H9 (cell line): ENCODE results near the gene VAV3. TPM values are rescaled to one million over a fixed set of nuclear protein-coding genes. Genes with fewer than 3 reads are reported as not detected.

Experiments
- DNase-seq: peaks from one replicate; pipeline ENCODE4 v3.0.0-alpha.2; 2017
- H2AFZ ChIP-seq: one replicate; pipeline ENCODE4 v1.6.1; 2013; ENCODE audit warnings: mild to moderate bottlenecking, low read length, control low read depth, moderate library complexity
- H2AK5ac ChIP-seq: 2 replicates; pipeline ENCODE4 v1.6.1; 2013; ENCODE audit warnings: low read length, control low read depth, mixed read lengths; ENCODE audit not compliant: insufficient read length
- H2BK120ac ChIP-seq: one replicate; pipeline ENCODE4 v1.6.1; 2013; ENCODE audit warnings: low read depth, mild to moderate bottlenecking, low read length, control low read depth, inconsistent platforms; ENCODE audit not compliant: poor library complexity, severe bottlenecking
- H2BK12ac ChIP-seq: 2 replicates; pipeline ENCODE4 v1.6.1; 2013; ENCODE audit warnings: low read length, control low read depth, mixed read lengths, low read depth; ENCODE audit not compliant: insufficient read length
- H2BK15ac ChIP-seq: 2 replicates; pipeline ENCODE4 v1.6.1; 2013; ENCODE audit warnings: low read depth, low read length, control low read depth
- H2BK20ac ChIP-seq: one replicate; pipeline ENCODE4 v1.6.1; 2013; ENCODE audit warnings: low read depth, mild to moderate bottlenecking, low read length, control low read depth, inconsistent platforms; ENCODE audit not compliant: poor library complexity, severe bottlenecking
- H2BK5ac ChIP-seq: 2 replicates; pipeline ENCODE4 v1.6.1; 2013; ENCODE audit warnings: low read length, control low read depth, mixed read lengths; ENCODE audit not compliant: insufficient read length
- H3K14ac ChIP-seq: 2 replicates; pipeline ENCODE4 v1.6.1; 2013; ENCODE audit warnings: low read length, control low read depth; ENCODE audit not compliant: insufficient read depth
- H3K18ac ChIP-seq: 2 replicates; pipeline ENCODE4 v1.6.1; 2013; ENCODE audit warnings: low read depth, mild to moderate bottlenecking, mixed read lengths, low read length, control low read depth; ENCODE audit not compliant: insufficient read length
- H3K23ac ChIP-seq: 2 replicates; pipeline ENCODE4 v1.6.1; 2013; ENCODE audit warnings: low read length, control low read depth, mixed read lengths, low read depth; ENCODE audit not compliant: insufficient read length
- H3K23me2 ChIP-seq: 2 replicates; pipeline ENCODE4 v1.6.1; 2013; ENCODE audit warnings: low read depth, mild to moderate bottlenecking, mixed read lengths, low read length, control low read depth; ENCODE audit not compliant: insufficient read length, poor library complexity, severe bottlenecking
- H3K27ac ChIP-seq: 2 replicates; pipeline ENCODE4 v1.5.1; 2013; ENCODE audit warnings: low read length, control low read depth, mixed read lengths, low read depth; ENCODE audit not compliant: insufficient read length
- H3K27me3 ChIP-seq: 2 replicates; pipeline ENCODE4 v1.6.1; 2013; ENCODE audit warnings: low read length, control low read depth, inconsistent platforms; ENCODE audit not compliant: insufficient read depth
- H3K4ac ChIP-seq: 2 replicates; pipeline ENCODE4 v1.6.1; 2013; ENCODE audit warnings: low read depth, mild to moderate bottlenecking, control low read depth, inconsistent platforms, low read length, moderate library complexity
- H3K4me1 ChIP-seq: 2 replicates; pipeline ENCODE4 v1.6.1; 2013; ENCODE audit warnings: low read length, control low read depth, inconsistent platforms; ENCODE audit not compliant: insufficient read depth
- H3K4me2 ChIP-seq: 2 replicates; pipeline ENCODE4 v1.6.1; 2013; ENCODE audit warnings: low read length, control low read depth, mixed read lengths; ENCODE audit not compliant: insufficient read length, insufficient read depth
- H3K56ac ChIP-seq: 2 replicates; pipeline ENCODE4 v1.6.1; 2013; ENCODE audit warnings: low read depth, mild to moderate bottlenecking, mixed read lengths, low read length, control low read depth; ENCODE audit not compliant: insufficient read length
- H3K79me1 ChIP-seq: 2 replicates; pipeline ENCODE4 v1.6.1; 2013; ENCODE audit warnings: low read depth, mild to moderate bottlenecking, moderate library complexity, low read length, control low read depth, inconsistent platforms; ENCODE audit not compliant: insufficient read depth, poor library complexity, severe bottlenecking
- H3K79me2 ChIP-seq: 2 replicates; pipeline ENCODE4 v1.6.1; 2013; ENCODE audit warnings: low read length, control low read depth, inconsistent platforms; ENCODE audit not compliant: insufficient read depth
- H3K9ac ChIP-seq: 2 replicates; pipeline ENCODE4 v1.6.1; 2013; ENCODE audit warnings: low read length, control low read depth, mixed read lengths; ENCODE audit not compliant: insufficient read length; ENCODE audit errors: extremely low read depth
- H3K9me3 ChIP-seq: one replicate; pipeline ENCODE4 v1.6.1; 2013; ENCODE audit warnings: low read depth, low read length, inconsistent platforms; ENCODE audit not compliant: control insufficient read depth
- H3T11ph ChIP-seq: one replicate; pipeline ENCODE4 v1.6.1; 2013; ENCODE audit warnings: mild to moderate bottlenecking, low read length, control low read depth, inconsistent platforms
- H4K20me1 ChIP-seq: one replicate; pipeline ENCODE4 v1.6.1; 2013; ENCODE audit not compliant: control insufficient read depth, insufficient read length, insufficient read depth
- H4K5ac ChIP-seq: 2 replicates; pipeline ENCODE4 v1.6.1; 2013; ENCODE audit warnings: low read depth, mild to moderate bottlenecking, mixed read lengths, low read length, control low read depth; ENCODE audit not compliant: insufficient read length
- H4K8ac ChIP-seq: replicated peaks from 2 replicates; pipeline ENCODE4 v1.6.1; 2013; ENCODE audit warnings: low read length, control low read depth, mixed read lengths, low read depth; ENCODE audit not compliant: insufficient read length
- H4K91ac ChIP-seq: 2 replicates; pipeline ENCODE4 v1.6.1; 2013; ENCODE audit warnings: low read depth, mild to moderate bottlenecking, moderate library complexity, mixed read lengths, low read length, control low read depth; ENCODE audit not compliant: insufficient read length
- H3K27ac Mint-ChIP-seq, 3 experiments: 2 replicates in 2 of 3; 3 replicates in 1 of 3; pipeline ENCODE4 v1.8.0; 2020 to 2021; ENCODE audit warnings: mixed read lengths in 3 of 3, mild to moderate bottlenecking in 1 of 3, moderate library complexity in 1 of 3
- H3K27me3 Mint-ChIP-seq: 2 replicates; pipeline ENCODE4 v1.8.0; 2021; ENCODE audit warnings: low read depth, mild to moderate bottlenecking, moderate library complexity, mixed read lengths
- H3K36me3 Mint-ChIP-seq, 3 experiments: 2 replicates in 2 of 3; 3 replicates in 1 of 3; pipeline ENCODE4 v1.8.0; 2020 to 2021; ENCODE audit warnings: low read depth in 3 of 3, mixed read lengths in 3 of 3; ENCODE audit not compliant: insufficient read depth in 1 of 3
- H3K4me1 Mint-ChIP-seq, 2 experiments: 2 replicates each; pipeline ENCODE4 v1.8.0; 2020; ENCODE audit warnings: mixed read lengths in 2 of 2
- H3K4me3 Mint-ChIP-seq, 2 experiments: 2 replicates in 1 of 2; 3 replicates in 1 of 2; pipeline ENCODE4 v1.8.0; 2020 to 2021; ENCODE audit warnings: mild to moderate bottlenecking in 2 of 2, mixed read lengths in 2 of 2, moderate library complexity in 1 of 2
- H3K9me3 Mint-ChIP-seq, 2 experiments: 2 replicates in 1 of 2; 3 replicates in 1 of 2; pipeline ENCODE4 v1.8.0; 2020; ENCODE audit warnings: mild to moderate bottlenecking in 2 of 2, mixed read lengths in 2 of 2, moderate library complexity in 1 of 2
- CTCF ChIP-seq: fragments of 200-600 bp; sonication (generic); conservative IDR thresholded peaks from 3 replicates; pipeline ENCODE4 v1.8.0; 2021; ENCODE audit warnings: antibody characterized with exemption, mild to moderate bottlenecking
- WGBS: extraction: QIAGEN DNeasy Blood & Tissue Kit; methylation state at CpG from one replicate; pipeline ENCODE4 v1.1.7; 2013; ENCODE audit warnings: missing lambda C conversion rate, low lambda C conversion rate, mixed read lengths; ENCODE audit not compliant: insufficient read length; ENCODE audit errors: extremely low coverage; 5-methylcytosine and 5-hydroxymethylcytosine counted together
- total RNA-seq: library from RNA; stranded (reverse); gene quantifications from 2 replicates; pipeline ENCODE4 v1.2.1, GENCODE V29; 2021

The VAV3 gene
- total RNA-seq, 1 experiment from 2014 or later: 5.1 TPM

GRCh38 chr1:107964336-107965109 lies 457 bp downstream of the VAV3 start:
- Mint-ChIP-seq H3K27ac (peak overlapping the region in 1 of 3 experiments; percentile 61; a peak in 1 of 7 replicates), H3K36me3 (no peaks in the 10 kb centered on the region; a peak in 1 of 7 replicates), H3K4me1 (peaks cover 13 to 21% of the 10 kb centered on the region in 2 experiments), H3K4me3 (peak overlapping the region; percentile 84 to 95), H3K9me3 (no peaks in the 10 kb centered on the region; a peak in 1 of 5 replicates), H3K27me3 (peaks cover 19% of the 10 kb centered on the region)
- Histone ChIP-seq H3K9ac (peak overlapping the region; percentile 69), H4K8ac (no peak overlapping the region), H4K20me1 (no peaks in the 10 kb centered on the region), H3K4ac (no peak overlapping the region), H3K23ac (no peak overlapping the region), H3K23me2 (peaks cover 16% of the 10 kb centered on the region), H3K9me3 (no peaks in the 10 kb centered on the region), H3T11ph (no peak overlapping the region), H2BK120ac (no peak overlapping the region), H3K27me3 (no peaks in the 10 kb centered on the region; the same call in 1 of the 2 replicates), H3K27ac (no peak overlapping the region), H3K4me2 (peak overlapping the region; percentile 99), H3K4me1 (no peaks in the 10 kb centered on the region; the same call in none of the 2 replicates), H2BK5ac (no peak overlapping the region), H3K56ac (no peak overlapping the region), H4K5ac (no peak overlapping the region), H3K79me1 (no peaks in the 10 kb centered on the region), H3K14ac (peak overlapping the region; percentile 50), H2AFZ (peak overlapping the region; percentile 32), H2BK20ac (no peak overlapping the region), H3K79me2 (peaks cover 5% of the 10 kb centered on the region; the same call in 1 of the 2 replicates), H2AK5ac (no peak overlapping the region), H2BK15ac (no peak overlapping the region), H4K91ac (no peak overlapping the region), H2BK12ac (no peak overlapping the region), H3K18ac (peak overlapping the region; percentile 66)
- no CpG with 5 or more reads among the region's 79 CpGs for WGBS
- DNase-seq: peak; percentile 71
- TF ChIP-seq CTCF: no peak
